ENCODE results near the gene BCL2L2. TPM values are rescaled to one million over a fixed set of nuclear protein-coding genes. Genes with fewer than 3 reads are reported as not detected.

The BCL2L2 gene
- total RNA-seq, 1 experiment from 2014 or later: 20.3 TPM

DNA sequence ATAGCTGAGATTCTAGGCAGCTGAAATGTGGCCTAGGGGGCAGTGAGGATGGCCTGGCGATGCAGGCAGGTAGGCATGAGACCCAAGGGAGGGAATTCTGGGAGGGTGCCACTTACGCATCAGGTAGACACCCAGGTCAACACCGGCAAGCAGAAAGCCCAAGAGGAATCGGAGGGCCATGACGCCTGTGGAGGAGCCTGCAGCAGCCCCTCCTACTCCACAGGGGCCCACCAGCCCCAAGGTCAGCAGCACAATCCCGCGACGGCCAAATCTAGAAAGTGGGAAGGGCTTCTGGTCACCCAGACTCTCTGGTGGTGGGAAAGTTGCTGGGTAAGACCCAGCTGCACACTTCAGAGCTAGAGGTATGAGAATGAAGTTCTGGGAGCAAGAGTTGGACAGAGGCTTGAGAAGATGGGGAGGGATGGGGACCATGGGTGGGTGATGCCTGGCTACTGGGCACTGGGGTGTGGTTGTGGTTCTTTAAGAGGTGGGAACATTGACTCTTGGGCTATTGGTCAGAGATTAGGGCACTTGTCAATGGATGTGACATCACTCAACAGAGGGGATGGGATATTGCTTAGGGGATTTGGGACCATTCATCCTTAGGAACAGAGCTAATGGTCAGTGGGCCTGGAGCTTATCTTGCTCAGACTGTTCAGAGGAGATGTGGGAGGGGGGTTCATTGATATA, 42.7 kb downstream of the BCL2L2 start:
- no peaks in the 10 kb centered on the region for H3K4me1 ChIP-seq (replicated peaks; ENCODE audit: insufficient read depth)
- no peaks in the 10 kb centered on the region for H4K20me1 ChIP-seq (ENCODE audit: insufficient read depth)
- H3K79me2 ChIP-seq (ENCODE audit: low read depth): no peaks in the 10 kb centered on the region
- BruUV-seq (replicated peaks): no TSS peak
- H3K36me3 ChIP-seq (ENCODE audit: low read depth): no peaks in the 10 kb centered on the region
- H3K4me3 ChIP-seq: no peak overlapping the region
- H3K9me2 ChIP-seq (ENCODE audit: insufficient read depth): no peaks in the 10 kb centered on the region
- ChIA-PET CTCF (no interaction called here), POLR2A (ENCODE audit: unreplicated experiment) (no interaction called here)
- no peak overlapping the region for H3K27ac ChIP-seq
- intact Hi-C loops (cut with micrococcal nuclease; ENCODE audit: unreplicated experiment): no loop called here
- H3K4me2 ChIP-seq: no peak overlapping the region
- H3F3A ChIP-seq (ENCODE audit: insufficient read depth, low read depth): no peaks in the 10 kb centered on the region
- peaks cover 45% of the 10 kb centered on the region for H3K27me3 ChIP-seq (ENCODE audit: insufficient read depth, low read depth)
- no peak overlapping the region for H2AFZ ChIP-seq
- H3K9me3 ChIP-seq (ENCODE audit: insufficient read depth, low read depth): no peaks in the 10 kb centered on the region; the same call in 1 of the 2 replicates
- DNase-seq: no peak
- TF ChIP-seq, protein P1, sequence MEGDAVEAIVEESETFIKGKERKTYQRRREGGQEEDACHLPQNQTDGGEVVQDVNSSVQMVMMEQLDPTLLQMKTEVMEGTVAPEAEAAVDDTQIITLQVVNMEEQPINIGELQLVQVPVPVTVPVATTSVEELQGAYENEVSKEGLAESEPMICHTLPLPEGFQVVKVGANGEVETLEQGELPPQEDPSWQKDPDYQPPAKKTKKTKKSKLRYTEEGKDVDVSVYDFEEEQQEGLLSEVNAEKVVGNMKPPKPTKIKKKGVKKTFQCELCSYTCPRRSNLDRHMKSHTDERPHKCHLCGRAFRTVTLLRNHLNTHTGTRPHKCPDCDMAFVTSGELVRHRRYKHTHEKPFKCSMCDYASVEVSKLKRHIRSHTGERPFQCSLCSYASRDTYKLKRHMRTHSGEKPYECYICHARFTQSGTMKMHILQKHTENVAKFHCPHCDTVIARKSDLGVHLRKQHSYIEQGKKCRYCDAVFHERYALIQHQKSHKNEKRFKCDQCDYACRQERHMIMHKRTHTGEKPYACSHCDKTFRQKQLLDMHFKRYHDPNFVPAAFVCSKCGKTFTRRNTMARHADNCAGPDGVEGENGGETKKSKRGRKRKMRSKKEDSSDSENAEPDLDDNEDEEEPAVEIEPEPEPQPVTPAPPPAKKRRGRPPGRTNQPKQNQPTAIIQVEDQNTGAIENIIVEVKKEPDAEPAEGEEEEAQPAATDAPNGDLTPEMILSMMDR (conservative IDR thresholded peaks at IDR 0.05): no peak
- no peak for TF ChIP-seq EZH2 (IDR thresholded peaks at IDR 0.05; ENCODE audit: low read depth)

DNA sequence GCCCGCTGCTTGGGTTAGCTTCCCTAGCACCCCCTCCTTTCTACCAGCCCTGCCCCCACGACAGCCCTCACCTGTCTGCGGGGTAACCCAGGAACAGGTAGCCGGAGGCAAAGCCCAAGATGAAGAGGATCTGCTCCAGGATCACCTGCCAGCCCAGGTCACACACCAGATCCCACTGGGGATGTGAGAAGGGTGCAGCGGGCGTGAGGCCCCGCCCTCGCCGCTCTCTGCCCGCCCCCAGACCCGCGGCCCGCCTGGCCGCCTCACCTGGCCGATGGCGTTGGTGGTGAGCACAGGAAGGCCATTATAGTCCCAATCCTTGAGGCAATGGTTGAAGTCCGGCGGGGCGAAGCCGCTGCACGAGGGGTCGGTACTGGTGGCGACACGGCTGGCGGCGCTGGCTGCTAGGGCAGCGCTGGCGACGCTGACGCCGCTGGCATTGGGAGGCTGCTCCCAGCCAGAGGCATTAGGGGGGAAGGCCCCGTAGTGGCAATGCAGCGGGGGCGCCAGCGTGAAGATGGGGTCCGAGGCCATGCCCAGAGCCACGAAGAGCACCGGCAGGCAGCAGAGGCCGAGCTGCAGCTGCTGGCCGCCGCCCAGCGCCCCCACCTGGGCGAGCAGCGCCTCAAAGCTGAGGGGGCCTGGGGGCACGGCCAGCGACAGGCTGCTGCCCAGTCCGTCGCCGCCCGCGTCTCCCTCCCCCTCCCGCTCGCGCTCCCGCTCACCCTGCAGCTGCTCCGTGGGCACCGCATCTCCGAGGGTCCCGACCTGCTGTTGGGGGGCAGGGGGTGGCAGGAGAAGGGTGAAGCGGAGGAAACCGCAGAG, 45.3 kb downstream of the BCL2L2 start:
- H3K4me1 ChIP-seq (replicated peaks; ENCODE audit: insufficient read depth): no peaks in the 10 kb centered on the region
- intact Hi-C loops (cut with micrococcal nuclease; ENCODE audit: unreplicated experiment): no loop called here
- ChIA-PET POLR2A (ENCODE audit: unreplicated experiment) (no interaction called here), CTCF (no interaction called here)
- no peak overlapping the region for H3K4me2 ChIP-seq
- H3K4me3 ChIP-seq: no peak overlapping the region
- H3K79me2 ChIP-seq (ENCODE audit: low read depth): no peaks in the 10 kb centered on the region
- H4K20me1 ChIP-seq (ENCODE audit: insufficient read depth): no peaks in the 10 kb centered on the region
- H3F3A ChIP-seq (ENCODE audit: insufficient read depth, low read depth): no peaks in the 10 kb centered on the region
- no peak overlapping the region for H2AFZ ChIP-seq
- TF ChIP-seq, protein P1 (conservative IDR thresholded peaks at IDR 0.05): no peak
- TF ChIP-seq EZH2 (IDR thresholded peaks at IDR 0.05; ENCODE audit: low read depth): no peak
- H3K9me3 ChIP-seq (ENCODE audit: insufficient read depth, low read depth): no peaks in the 10 kb centered on the region
- peaks cover 56% of the 10 kb centered on the region for H3K27me3 ChIP-seq (ENCODE audit: insufficient read depth, low read depth)
- H3K9me2 ChIP-seq (ENCODE audit: insufficient read depth): no peaks in the 10 kb centered on the region
- no peaks in the 10 kb centered on the region for H3K36me3 ChIP-seq (ENCODE audit: low read depth)
- no peak for DNase-seq
- no TSS peak for BruUV-seq (replicated peaks)
- no peak overlapping the region for H3K27ac ChIP-seq

DNA sequence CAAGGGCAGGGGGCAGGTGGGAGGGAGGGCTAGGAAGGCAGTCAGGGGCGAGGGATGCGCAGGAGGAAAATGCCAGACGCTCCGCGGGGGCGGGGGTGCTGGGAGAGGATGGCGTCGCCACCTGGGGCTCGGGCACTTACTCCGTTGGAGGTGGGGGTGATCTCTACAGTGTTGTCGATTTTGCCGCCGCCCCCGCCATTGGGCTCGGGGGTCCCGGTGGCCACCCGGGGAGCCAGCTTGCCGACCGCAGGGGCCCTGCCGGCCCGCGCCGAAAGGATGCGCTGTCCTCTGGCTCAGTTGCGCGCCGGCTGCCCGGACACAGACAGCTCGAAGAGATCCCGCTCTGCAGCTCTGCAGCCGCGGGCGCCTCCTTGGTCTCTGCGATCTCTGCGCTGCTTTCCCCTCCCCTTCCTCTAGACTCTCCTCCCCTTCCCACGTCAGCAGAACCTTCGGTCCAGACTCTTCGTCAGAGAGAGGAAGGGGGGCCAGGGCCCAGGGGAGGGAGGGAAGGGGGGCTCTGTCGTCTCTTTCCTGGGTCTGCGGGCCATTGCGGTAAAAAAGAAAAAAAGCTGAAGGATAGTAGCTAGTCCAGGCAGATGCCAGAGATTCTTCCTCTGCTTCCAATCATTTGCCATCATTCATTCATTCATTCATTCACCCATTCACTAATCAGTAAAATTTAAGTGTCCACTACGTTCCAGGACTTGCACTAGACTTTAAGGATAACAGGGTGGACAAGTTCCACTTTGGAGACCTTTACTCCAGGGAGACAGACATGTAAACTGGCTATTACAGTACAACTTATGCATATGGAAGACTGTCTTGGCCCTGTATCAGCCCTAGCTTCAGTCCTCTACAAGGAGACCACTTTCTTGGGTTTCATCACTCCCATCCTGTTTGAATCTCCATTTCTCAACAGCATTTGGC, 46.1 kb downstream of the BCL2L2 start, which contains the start of gene SLC22A17:
Gene SLC22A17 (minus strand): TSS at position 382 of the 927 bp plus-strand sequence.
- no peaks in the 10 kb centered on the region for H3K36me3 ChIP-seq (ENCODE audit: low read depth)
- no TSS peak for BruUV-seq (replicated peaks)
- no peak within 1 kb of the TSS for H3K4me3 ChIP-seq
- DNase-seq: no peak
- H3K27me3 ChIP-seq (ENCODE audit: insufficient read depth, low read depth): peaks cover 60% of the 10 kb centered on the region
- intact Hi-C loops (cut with micrococcal nuclease; ENCODE audit: unreplicated experiment): no loop called here
- no peak within 1 kb of the TSS for H3K4me2 ChIP-seq
- TF ChIP-seq, protein P1 (conservative IDR thresholded peaks at IDR 0.05): no peak
- TF ChIP-seq EZH2 (IDR thresholded peaks at IDR 0.05; ENCODE audit: low read depth): no peak
- no peaks in the 10 kb centered on the region for H3K4me1 ChIP-seq (replicated peaks; ENCODE audit: insufficient read depth)
- no peaks in the 10 kb centered on the region for H3F3A ChIP-seq (ENCODE audit: insufficient read depth, low read depth)
- no peaks in the 10 kb centered on the region for H3K79me2 ChIP-seq (ENCODE audit: low read depth)
- no peak within 1 kb of the TSS for H3K27ac ChIP-seq
- H3K9me2 ChIP-seq (ENCODE audit: insufficient read depth): no peaks in the 10 kb centered on the region
- CTCF ChIA-PET: interaction anchor here (0.5 kb wide), 1 partner anchor 358 kb away, joined by 3 read pairs; no protein-coding TSS in a partner anchor
- no peaks in the 10 kb centered on the region for H4K20me1 ChIP-seq (ENCODE audit: insufficient read depth)
- H3K9me3 ChIP-seq (ENCODE audit: insufficient read depth, low read depth): no peaks in the 10 kb centered on the region
- POLR2A ChIA-PET (ENCODE audit: unreplicated experiment): no interaction called here
- H2AFZ ChIP-seq: no peak within 1 kb of the TSS

Measured in PC-9 (cell line).